Daoy (cell line): ENCODE data around the gene IFT43. TPM values are rescaled to one million over a fixed set of nuclear protein-coding genes. Genes with fewer than 3 reads are reported as not detected.

Experiments
- DNase-seq: peaks from one replicate; pipeline ENCODE4 v3.0.0-alpha.2; 2015; ENCODE audit warnings: low read depth
- total RNA-seq: library from RNA; depleted of rRNA; stranded (reverse); fragments of >200 nt; shearing (Covaris generic); gene quantifications from 2 replicates; pipeline ENCODE4 v1.2.3, GENCODE V29; 2014

The IFT43 gene
- total RNA-seq, 1 experiment from 2014 or later, result 41.5 TPM

DNA sequence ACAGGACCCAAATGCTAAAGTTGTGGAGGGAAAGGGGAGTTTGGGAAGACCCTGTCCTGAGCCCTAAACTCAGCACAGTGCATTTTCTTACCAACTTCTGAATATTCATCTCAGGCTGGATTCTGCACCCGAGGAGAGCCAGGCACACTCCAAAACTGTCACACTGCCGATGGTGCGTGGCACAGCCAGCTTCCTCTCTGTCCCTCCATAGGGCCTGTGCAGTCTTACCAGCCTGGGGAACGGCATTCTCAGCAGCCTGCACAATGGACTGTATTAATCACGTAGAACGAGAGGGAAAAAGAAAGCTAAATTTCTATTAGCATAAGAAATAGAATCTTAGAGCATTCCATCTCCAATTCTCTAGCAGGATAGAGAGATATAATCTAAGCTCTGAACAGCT, 94.9 kb downstream of the IFT43 start:
- no peak for DNase-seq

DNA sequence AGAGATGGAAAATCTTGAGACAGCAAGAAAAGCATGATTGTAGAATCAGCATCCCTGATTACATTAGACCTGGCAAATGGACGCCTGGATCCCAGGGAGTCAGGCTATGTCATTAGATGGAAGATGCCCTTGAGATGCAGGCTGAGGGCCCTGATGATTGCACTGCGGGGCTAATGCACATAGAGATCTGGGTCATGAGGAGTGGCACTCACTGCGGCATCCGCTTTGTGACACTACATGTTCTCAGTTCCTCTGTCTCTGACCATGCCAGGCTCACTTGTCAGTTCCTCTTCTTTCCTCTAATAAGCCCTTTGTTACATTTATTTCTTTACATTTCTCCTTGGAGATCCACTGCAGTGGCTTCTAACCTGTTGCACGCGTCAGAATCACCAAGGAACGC, 96.1 kb downstream of the IFT43 start:
- DNase-seq, result no peak

DNA sequence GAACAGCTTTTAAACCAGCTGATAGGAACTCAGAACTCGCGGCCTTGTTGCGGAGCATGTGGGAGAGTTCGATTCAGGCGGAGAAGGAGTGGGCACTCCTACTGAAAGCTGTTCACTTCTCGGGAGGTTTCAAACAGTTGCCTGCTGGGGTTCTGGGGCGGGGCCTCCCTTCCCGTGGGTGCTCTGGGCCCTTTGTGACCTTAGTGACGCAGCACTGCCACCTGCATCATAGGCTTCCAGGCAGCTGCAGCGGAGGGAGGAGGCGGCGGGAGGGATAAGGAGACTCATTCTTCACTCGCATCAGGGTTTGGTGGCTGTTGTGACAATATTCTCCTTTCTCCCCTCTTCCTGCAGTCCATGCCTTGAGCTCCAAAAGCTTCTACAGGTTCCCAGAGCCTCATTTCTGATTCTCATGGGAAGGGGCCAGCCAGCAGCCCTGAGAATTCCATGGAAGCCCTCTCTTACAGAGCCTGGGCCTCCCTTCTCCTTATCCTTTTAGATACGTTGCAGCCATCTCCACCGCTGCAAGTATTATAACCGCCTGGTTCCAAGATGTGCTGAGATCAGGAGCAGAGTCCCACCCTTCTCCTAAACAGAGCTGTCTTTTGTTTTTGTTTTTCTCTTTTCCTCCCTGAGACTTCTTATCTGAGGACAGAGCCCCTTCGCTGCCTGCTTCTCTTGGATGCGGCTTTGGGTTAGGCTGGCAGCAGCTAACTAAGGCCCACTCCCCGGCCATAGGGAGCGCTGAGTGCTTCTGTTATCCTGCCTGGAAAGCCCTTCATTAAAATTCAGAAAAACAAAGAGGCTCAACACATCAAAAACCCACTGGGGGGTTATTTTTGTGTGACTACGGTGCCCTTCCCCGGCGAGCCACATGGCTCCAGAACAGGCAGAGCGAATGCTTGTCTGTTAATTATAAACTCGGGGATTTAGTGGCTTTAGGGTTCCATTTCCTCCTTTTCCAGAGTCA, 98.5 kb downstream of the IFT43 start:
- no peak for DNase-seq

DNA sequence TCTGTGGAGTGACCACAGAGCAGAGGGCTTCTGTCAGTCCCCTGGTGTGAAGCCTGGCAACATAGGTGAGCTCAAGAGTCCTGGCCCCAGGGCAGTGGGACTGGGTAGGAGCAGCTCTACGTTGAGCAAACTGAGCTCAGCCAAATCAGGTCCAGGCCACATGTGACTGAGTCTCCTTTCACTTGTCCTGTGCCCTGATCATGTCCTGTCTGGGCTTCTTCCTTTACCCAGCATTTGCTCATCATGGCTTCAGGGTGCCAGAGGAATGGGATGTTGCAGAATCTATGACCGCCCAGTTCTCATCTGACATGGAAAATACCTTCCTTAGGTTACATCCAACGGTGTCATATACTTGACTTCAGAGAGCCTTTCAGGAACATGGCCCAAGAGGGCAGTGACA, 99.8 kb downstream of the IFT43 start:
- no peak for DNase-seq

DNA sequence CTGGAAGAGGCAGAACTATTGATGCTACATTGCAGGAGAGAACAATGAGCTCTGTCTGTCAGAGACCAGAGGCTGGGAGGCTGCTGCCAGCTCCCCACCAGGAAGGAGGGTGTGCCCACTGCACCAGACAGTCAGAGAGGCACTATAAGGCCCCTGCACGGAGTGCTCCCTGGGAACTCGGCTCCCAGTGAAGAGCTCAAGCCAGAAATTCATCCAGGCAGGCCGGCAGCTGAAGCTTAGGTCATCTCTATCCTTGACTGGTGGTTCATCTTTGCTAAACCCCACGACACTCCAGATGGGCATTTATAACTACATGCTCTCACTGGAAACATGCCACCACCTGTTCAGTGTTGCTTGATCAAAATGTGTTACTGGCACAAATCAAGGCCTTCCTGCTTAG, 101.1 kb downstream of the IFT43 start:
- no peak for DNase-seq

DNA sequence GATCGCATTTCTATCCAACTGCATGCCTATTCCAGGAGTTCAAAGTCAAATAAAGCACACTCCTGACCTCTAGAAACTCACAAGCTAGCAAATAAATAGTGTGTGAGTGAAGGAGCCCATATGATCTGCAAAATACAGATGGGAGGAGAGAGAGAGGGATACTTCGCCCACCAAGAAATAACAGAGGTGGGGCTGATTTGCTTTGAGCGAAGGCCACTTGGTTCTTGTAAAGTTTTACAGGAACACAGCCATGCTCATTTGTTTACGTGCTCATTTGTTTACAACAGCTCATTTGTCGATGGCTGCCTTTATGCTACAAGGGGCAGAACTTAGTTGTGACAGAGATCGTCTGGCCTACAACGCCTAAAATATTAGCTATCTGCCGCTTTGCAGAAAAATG, 102.8 kb downstream of the IFT43 start:
- no peak for DNase-seq

DNA sequence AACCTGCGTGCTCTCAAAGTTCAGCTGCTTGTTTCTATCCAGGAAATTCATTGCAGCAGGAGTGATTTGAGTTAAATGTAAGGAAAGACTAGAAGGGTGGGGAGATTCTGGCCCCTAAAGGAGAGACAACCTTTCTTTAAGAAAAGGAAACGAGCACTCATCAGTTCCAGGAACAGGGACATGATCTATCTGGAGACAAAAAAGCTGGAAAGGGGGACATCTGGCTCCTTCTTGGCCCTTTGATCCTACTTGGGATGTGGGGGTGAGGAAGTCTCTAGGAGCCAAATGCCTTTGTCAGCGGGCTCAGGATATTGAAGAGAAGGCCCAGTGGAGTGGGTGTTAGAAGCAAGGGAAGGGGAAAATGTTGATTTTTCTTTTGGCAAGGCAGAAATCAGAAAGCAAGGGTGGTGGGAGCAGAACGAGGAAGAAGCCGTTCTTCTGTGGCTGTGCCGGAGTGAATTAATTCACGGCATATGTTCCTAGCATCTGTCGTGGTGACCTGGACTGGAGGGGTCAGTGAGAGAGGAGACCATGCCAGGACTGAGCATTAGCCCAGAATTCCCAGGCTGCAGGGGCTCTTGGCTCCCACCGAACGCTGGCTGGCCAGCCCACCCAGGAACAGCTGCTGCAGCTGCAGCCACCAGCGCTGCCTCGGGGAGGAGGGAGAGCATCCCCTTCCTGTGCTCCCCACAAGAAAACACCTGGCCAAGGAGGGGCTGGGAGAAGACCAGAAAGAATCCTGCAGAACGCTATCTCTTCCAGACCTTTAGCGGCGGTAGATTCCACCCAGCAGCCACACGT, 103.4 kb downstream of the IFT43 start:
- no peak for DNase-seq

DNA sequence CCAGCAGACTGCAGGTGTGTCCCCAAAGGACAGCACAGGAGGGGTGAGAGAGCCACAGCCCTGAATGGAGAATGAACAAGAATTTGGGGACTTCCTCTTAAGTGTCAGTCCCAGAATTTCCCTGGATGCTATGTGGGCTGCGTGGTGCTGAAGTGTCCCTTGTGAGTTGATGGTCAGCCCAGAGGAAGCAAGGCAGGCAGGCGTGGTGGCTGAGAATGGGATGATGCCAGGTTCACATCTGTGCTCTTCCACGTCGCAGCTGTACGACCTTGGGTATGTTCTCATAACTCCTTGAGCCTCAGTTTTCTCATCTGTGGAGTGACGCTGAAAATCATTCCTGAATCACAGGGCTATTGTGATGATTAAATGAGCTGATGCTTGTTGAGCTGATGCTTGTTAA, 104.0 kb downstream of the IFT43 start:
- DNase-seq, result no peak

DNA sequence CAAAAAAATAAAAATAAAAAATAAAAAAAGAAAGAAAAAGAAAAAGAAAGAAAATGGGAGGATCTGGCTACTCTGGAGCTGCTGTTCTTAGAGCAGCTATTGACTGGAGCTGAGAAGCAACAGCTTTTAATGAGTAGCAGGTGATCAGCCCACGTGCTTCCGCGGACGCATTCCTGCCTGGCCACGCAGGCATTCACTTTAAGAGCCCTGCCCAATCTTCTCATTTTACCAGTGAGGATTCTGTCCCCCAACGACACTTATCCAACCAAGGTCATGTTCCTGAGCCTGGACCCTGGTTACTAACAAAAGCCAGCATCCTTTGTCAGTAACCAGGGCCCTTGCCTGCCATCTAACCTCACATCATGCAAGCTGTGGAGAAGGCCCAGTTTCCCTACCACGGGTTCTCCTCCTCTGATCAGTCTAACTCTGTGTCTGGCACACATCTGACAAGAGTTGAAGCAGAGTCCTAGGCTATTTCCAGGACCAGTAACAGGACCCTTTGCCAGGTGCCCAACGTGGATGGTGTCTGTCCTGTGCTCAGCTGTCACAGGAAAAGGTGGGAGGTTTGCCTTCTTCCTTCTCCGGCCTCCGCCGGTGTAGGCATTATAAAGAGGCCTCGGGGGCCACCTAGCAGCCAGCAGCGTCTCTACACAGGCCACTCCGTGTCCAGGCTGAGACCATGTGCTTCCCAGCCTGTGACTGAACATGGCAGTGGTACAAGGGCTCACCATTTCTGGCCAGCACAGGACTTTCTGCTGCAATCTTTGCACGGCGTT, 105.2 kb downstream of the IFT43 start:
- peak; percentile 48 for DNase-seq

DNA sequence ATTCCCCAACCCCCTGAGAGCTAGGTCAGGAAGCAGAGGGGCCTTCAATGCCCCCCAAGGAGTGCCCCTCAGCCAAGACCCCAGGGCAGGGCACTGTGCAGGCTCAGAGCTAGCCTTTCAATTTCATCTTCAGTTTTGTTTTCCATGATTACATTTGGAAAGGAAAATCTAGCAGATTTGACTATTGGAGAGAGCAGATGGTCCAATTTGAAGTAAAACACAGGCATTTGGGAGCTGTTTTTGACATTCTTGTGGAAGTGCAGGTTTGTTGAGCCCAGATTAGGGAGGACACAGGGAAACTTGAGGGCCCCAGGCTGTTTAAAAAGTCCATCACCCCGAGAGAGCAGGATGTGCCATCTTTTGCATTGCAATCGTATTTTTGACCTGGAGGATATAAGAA, 107.5 kb downstream of the IFT43 start:
- DNase-seq, result no peak

DNA sequence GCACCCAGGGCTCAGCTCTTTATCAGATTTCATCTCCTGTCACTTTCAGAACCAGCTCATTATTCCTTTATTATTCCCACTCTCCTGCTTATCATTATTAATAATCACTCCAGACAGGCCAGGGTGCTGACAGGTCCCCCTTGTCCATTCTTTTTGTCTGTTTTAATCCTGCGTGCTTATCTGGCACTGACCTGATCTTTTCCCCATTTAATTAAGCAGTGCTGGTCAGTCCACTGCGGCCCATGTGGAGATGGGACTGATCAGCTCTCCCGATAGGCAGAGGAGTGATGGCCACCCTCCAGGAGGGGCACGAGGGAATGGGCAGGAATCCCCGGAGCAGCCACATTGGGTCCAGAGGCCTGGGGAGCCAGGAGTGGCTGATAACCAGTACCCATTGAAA, 110.7 kb downstream of the IFT43 start:
- no peak for DNase-seq

DNA sequence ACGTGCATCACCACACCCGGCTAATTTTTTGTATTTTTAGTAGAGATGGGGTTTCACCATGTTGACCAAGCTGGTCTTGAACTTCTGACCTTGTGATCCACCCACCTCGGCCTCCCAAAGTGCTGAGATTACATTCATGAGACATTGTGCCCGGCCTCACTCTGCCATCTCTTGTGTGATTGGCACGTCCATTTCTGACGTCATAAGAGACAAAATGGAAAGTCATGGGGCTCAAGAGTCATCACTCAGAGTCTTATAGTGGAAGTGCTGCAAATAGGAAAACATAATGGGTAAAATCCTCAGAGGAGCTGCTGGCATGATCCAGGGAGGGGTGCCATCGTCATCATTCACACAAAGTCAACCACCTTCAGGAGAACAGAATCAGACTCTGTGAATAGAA, 112.0 kb downstream of the IFT43 start:
- no peak for DNase-seq

DNA sequence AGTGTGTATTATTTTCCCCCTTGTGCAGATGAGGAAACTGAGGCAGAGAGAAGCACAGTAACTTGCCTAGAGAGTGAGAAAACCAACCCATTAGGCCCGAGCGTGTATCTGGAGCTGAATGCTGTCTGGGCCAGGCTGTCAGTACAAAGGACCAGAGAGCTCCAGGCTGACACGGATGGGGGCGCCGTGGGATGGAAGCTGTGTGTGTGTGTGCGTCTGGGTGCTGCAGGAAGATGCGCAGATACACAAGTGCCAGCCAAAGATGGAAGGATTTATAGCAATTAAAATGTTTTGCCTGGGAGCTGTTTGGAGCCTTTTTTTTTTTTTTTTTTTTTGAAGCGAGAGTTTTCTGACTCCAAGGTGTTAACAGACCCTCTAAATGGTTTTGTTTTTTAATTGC, 112.5 kb downstream of the IFT43 start:
- no peak for DNase-seq

DNA sequence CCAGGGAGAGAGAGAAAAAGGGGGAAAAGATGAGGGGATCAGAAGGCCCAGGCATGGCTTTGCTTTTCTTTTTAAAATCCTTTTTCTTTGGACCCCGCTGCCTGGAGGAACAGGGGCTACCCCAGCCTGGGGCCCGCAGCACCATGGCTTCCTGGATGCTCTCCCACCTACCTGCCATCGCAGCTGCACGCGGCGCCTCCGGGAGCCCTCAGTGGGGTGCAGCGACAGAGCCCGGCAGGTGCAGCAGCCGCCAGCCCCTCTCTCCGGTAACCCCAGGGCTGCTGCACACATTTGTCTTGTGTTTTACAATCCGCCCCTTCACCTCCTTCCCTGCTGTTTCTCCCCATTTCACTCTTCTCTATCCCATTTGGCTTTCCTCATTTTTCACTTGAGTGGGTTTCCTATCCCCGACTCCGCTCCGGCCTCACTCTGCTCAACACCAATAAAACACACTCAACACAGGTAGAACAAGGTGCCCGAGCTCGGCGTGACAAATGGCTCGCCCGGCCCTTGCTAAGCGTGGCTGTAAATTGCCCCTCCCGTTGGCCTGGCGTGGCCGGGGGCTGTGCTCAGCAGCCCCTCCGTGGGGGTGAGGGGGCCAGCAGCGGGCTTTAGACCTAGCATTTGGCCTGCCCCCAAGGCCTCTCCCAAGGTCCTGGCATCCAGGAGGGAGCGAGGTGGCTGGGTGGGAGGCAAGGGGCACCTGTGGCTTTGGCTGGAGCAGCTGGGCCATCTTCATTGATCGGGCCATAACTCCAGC, 113.5 kb downstream of the IFT43 start:
- DNase-seq, result no peak

DNA sequence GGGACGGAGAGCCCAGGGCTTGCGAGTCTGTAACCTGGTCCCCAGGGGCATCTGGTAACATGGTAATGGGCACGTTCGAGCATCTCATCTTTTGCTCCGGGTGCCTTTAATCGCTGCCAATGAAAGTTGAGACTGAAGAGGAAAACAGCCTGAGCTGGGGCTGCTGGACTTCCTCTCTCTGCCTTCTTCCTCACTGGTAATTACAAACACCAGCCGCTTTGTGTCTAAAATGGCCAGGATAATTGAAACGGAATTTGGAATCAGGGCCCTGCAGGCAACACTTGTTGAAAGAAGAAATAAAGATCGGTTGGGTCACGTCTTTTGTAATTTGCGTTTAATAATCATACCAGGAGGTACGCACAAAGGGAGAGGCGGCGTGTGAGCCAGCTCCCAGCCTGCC, 114.7 kb downstream of the IFT43 start:
- DNase-seq, result no peak

DNA sequence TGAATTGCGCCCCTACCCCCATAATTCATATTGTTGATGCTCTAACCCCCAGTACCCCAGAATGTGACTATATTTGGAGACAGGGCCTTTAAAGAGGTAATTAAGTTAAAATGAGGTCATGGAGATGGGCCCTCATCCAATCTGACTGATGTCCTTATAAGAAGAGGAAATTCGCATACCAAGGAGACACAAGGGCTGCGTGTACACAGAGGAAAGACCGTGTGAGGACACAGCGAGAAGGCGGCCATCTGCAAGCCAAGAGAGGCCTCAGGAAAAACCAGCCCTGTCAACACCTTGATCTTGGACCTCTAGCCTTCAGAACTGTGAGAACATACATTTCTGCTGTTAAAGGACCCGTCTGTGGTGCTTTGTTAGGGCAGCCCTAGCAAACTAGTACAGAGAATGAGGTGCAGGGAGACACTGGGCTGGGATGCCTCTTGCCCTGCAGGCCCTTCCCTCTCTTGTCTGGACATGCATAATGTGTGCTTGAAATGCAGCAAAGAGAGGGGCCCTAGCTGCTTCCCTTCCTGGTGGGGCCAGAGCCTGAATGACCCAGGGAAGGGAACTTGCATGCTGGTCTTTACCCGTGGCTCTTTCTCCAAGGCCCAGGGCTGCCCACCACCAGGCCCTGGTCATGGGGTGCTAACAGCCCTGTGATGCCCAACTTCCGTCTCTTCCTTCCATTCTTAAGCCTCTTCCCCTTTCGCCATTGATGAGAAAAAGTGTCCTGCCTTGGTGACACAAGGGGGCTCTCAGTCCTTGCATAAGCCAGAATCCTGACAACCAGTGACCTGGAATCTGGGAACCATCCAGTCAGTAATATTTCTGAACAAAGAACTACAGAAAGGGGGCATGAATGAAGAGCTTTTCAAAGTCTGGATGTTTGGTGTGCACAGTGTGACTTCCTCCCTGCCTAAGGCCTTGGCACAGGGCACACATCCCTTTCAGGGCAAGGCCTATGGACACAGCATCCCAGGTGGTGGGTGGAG, 116.1 kb downstream of the IFT43 start:
- no peak for DNase-seq

DNA sequence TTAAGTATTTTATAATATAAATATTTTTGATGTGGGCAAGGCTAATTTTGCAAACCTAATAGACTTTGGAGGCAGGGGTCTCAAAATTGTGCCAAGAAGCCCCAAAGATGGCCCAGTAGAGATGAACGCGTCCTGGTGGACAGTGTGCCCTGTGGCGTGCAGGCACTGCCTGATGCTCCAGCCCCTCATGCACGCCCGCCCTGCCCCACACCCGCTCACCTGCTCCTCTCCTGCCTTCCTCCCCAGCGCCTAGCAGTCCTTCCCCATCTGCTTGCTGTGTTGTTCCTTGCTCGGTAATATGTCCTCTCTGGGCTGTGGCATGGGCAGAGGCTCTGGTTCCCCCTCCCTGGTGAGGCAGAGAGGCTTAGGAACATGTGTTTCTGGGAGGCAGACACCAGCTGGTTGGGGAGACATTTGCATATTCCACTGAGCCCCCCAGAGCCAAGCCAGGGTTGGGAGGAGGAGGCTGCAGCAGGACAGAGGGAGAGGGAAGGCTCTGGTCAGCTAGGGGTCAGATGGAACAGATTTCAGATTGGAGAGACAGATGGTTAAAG, 119.3 kb downstream of the IFT43 start:
- no peak for DNase-seq

DNA sequence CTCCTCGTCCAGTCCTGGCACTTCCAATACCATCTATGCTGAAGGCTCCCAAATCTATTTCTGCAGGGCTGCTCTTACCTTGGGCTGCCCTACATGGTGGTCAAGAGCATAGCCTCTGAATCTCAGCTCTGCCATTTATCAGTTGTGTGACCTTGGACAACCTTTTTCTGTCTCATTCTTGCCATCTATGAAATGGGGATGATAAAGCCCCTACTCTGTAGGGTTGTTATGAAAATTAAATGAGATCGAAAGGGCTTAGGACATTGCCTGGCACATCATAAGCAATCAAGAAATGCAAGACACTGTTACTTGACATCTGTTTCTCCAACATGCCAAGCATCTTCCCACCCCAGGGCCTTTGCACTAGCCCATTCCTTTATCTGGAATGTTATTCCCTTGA, 120.6 kb downstream of the IFT43 start:
- no peak for DNase-seq

DNA sequence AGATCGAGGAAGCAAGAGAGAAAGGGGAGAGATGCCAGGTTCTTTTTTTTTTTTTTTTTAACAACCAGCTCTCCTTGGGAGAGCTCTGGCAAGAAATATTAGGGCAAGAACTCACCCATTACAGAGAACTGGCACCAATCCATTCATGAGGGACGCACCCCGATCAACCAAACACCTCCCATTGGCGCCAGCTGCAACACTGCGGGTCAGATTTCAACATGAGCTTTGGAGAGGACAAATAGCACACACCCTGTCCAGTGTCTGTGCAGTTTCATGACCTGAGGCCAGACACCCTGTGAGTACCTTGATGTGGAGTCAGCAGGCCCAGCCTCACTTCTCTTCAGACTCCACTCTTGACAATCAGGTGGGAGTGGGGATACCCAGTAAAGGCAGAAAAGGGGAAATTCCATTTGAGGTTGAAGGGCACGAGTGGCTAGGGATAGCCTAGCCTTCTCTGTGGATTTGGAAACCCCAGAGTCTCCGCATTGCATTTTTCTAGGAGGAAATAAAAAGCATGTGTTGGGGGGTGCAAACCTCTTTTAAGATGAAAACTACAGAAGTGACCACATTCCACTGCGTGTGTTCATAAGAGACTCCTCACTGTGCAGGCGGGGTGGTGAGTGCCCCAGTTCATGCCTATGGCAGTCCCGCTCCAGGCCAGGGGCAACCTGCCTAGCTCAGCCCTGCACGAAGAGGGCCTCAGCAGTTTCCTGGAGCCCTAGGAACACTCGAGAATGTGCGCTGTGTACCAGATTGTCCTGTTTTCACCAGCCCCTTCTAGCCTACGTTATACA, 123.7 kb downstream of the IFT43 start:
- no peak for DNase-seq
